K562 (cell line): ENCODE results near the gene C1QTNF2. TPM values are rescaled to one million over a fixed set of nuclear protein-coding genes. Genes with fewer than 3 reads are reported as not detected.

Experiments used
- ATAC-seq: fragments of 200-7000 bp; cut with Tn5 transposase; 3 replicates; pipeline ENCODE4 v1.9.1; 2020; ENCODE audit warnings: moderate library complexity
- BruUV-seq: library from RNA; stranded (reverse); fragments of 400-500 nt; replicated peaks from 2 replicates; lab custom pipeline; 2021; lab: Mats Ljungman, UMichigan
- CTCF ChIA-PET: fragments of 300-600 bp; formaldehyde crosslinking; extraction: SDS; loops from one replicate; lab custom pipeline; 2021; ENCODE audit warnings: low intra/inter-chr PET ratio; lab: Yijun Ruan, JAX
- POLR2A ChIA-PET: fragments of 300-600, 350-650 bp; sonication (Branson Sonifier 250); formaldehyde crosslinking; extraction: SDS; loops from one replicate; lab custom pipeline; 2021; ENCODE audit warnings: antibody characterized with exemption, inconsistent platforms; lab: Yijun Ruan, JAX
- DNase-seq, 4 experiments: peaks; one replicate each; pipeline versions ENCODE4 v3.0.0 to v3.0.0-alpha.2; 2011 to 2018; ENCODE audit warnings: low spot score in 3 of 4, mixed read lengths in 3 of 4; ENCODE audit errors: extremely low read depth in 1 of 4
- FAIRE-seq: peaks from 2 replicates; lab custom pipeline; 2011; peaks lifted over from hg19 to GRCh38; lab: Jason Lieb, UNC
- H2AFZ ChIP-seq: 2 replicates; pipeline ENCODE4 v1.6.0; 2011; ENCODE audit warnings: low read depth, low read length, control low read depth, inconsistent platforms
- H3K27ac ChIP-seq: fragments of 200-600 bp; 3 replicates; pipeline ENCODE4 v1.8.0; 2011; ENCODE audit warnings: low read depth, mild to moderate bottlenecking, control low read depth, inconsistent platforms, low read length, moderate library complexity, mixed read lengths; ENCODE audit errors: extremely low read depth
- H3K27me3 ChIP-seq, 2 experiments: fragments of 300-600 bp in 1 of 2; 2 replicates in 1 of 2; 3 replicates in 1 of 2; pipeline versions ENCODE4 v1.6.0 to v1.8.0; 2011; ENCODE audit warnings: inconsistent platforms in 2 of 2, low read length in 2 of 2, mild to moderate bottlenecking in 1 of 2, mixed read lengths in 1 of 2, moderate library complexity in 1 of 2; ENCODE audit not compliant: control insufficient read depth in 2 of 2, insufficient read depth in 2 of 2
- H3K36me3 ChIP-seq: fragments of 300-600 bp; 3 replicates; pipeline ENCODE4 v1.8.0; 2011; ENCODE audit warnings: mild to moderate bottlenecking, low read length, inconsistent platforms; ENCODE audit not compliant: control insufficient read depth, insufficient read depth
- H3K4me1 ChIP-seq, 2 experiments: fragments of 200-600 bp in 1 of 2; replicated peaks in 1 of 2; 2 replicates in 1 of 2; 3 replicates in 1 of 2; pipeline versions ENCODE4 v1.5.1 to v1.8.0; 2011; ENCODE audit warnings: inconsistent platforms in 2 of 2, low read length in 2 of 2, mild to moderate bottlenecking in 1 of 2, mixed read lengths in 1 of 2, moderate library complexity in 1 of 2; ENCODE audit not compliant: control insufficient read depth in 2 of 2, insufficient read depth in 2 of 2
- H3K4me2 ChIP-seq: 2 replicates; pipeline ENCODE4 v1.6.1; 2011; ENCODE audit warnings: low read length, control low read depth, inconsistent platforms, mixed read lengths; ENCODE audit not compliant: insufficient read depth
- H3K4me3 ChIP-seq: fragments of 200-600 bp; sonication (generic), shearing (Covaris generic); 2 replicates; pipeline ENCODE4 v1.5.1; 2016; ENCODE audit warnings: control low read depth, inconsistent platforms
- H3K79me2 ChIP-seq: fragments of 200-600 bp; 3 replicates; pipeline ENCODE4 v1.8.0; 2011; ENCODE audit warnings: low read length, inconsistent platforms; ENCODE audit not compliant: control insufficient read depth, insufficient read depth
- H3K9ac ChIP-seq, 2 experiments: 2 replicates each; pipeline versions ENCODE4 v1.6.0 to v1.6.1; 2011; ENCODE audit warnings: low read depth in 2 of 2, low read length in 2 of 2, control low read depth in 1 of 2, inconsistent platforms in 1 of 2, mild to moderate bottlenecking in 1 of 2, mixed read lengths in 1 of 2; ENCODE audit not compliant: insufficient read depth in 1 of 2
- H3K9me1 ChIP-seq: one replicate; pipeline ENCODE4 v1.6.0; 2011; ENCODE audit warnings: inconsistent platforms, mild to moderate bottlenecking, low read length, moderate library complexity; ENCODE audit not compliant: control insufficient read depth, insufficient read depth
- H3K9me3 ChIP-seq: replicated peaks from 2 replicates; pipeline ENCODE4 v1.5.1; 2011; ENCODE audit warnings: low read depth, low read length, inconsistent platforms; ENCODE audit not compliant: control insufficient read depth, insufficient read depth
- H4K20me1 ChIP-seq: replicated peaks from 2 replicates; pipeline ENCODE4 v1.6.1; 2011; ENCODE audit warnings: low read length, inconsistent platforms, mixed read lengths; ENCODE audit not compliant: control insufficient read depth, insufficient read depth
- IFI16 ChIP-seq: fragments of 250-450 bp; sonication (Bioruptor Pico); IDR thresholded peaks from 2 replicates; pipeline ENCODE4 v2.1.2; 2022; ENCODE audit warnings: mild to moderate bottlenecking, inconsistent platforms
- TAF15 ChIP-seq: fragments of 200-400 bp; formaldehyde crosslinking; IDR thresholded peaks from 2 replicates; pipeline ENCODE4 v1.6.1; 2017; ENCODE audit warnings: mild to moderate bottlenecking, low read depth, low read length, moderate library complexity
- ZNF324 ChIP-seq: fragments of 250-450 bp; sonication (Bioruptor Pico); IDR thresholded peaks from 2 replicates; pipeline ENCODE4 v1.4.0; 2020; ENCODE audit warnings: mild to moderate bottlenecking
- WGBS: fragments of 100-300 bp; shearing (Covaris generic); methylation state at CpG from one replicate; pipeline ENCODE4 v1.1.6; 2016; ENCODE audit warnings: low coverage, mixed read lengths; ENCODE audit not compliant: insufficient coverage; ENCODE audit errors: missing lambda C conversion rate; 5-methylcytosine and 5-hydroxymethylcytosine counted together
- in situ Hi-C: fragments of 300-500 bp; cut with MboI; formaldehyde crosslinking; loops from 4 replicates; pipeline ENCODE4 v1.15.0; 2018; ENCODE audit warnings: inconsistent platforms, mixed read lengths
- intact Hi-C: fragments of 100-400 bp; cut with micrococcal nuclease; formaldehyde crosslinking; loops from 2 replicates; pipeline ENCODE4 v1.14.2; 2022
- polyA plus RNA-seq, 8 experiments: library from polyadenylated mRNA; depleted of rRNA in 4 of 8; stranded (reverse) in 5 of 8; unstranded in 3 of 8; fragments of >200 nt; fragmentation: Nextera tagmentation in 2 of 8; fragmentation: Illumina TruSeq in 1 of 8; extraction: Ambion mirVana in 2 of 8; extraction: Trizol in 1 of 8; gene quantifications; 2 replicates each; pipeline versions ENCODE4 v1.2.1 to v1.2.3, GENCODE V29; 2011 to 2014; ENCODE audit warnings: inconsistent platforms in 1 of 8, missing spikeins in 1 of 8
- total RNA-seq, 7 experiments: library from RNA; depleted of rRNA in 6 of 7; stranded (reverse); fragments of >200 nt in 6 of 7; fragmentation: Illumina TruSeq in 2 of 7; extraction: Trizol in 2 of 7; gene quantifications; 2 replicates each; pipeline versions ENCODE4 v1.2.1 to v1.2.3, GENCODE V29; 2011 to 2021; ENCODE audit warnings: low replicate concordance in 1 of 7
- TF ChIP-seq, protein P1 (sequence below): fragments of 250-450 bp; sonication (Bioruptor Pico); IDR thresholded peaks from 2 replicates; pipeline ENCODE4 v1.8.0; 2022; ENCODE audit warnings: moderate library complexity, mild to moderate bottlenecking, inconsistent platforms
- TF ChIP-seq, protein P2 (sequence below): fragments of 150-350 bp; IDR thresholded peaks from 2 replicates; pipeline ENCODE4 v1.6.1; 2014; ENCODE audit warnings: low read depth, mild to moderate bottlenecking, low read length, borderline replicate concordance

The C1QTNF2 gene
- total and polyA plus RNA-seq, 9 of the 15 experiments (the other 6 are each of a cell fraction or from before 2014, with no cell fraction given): not detected

DNA sequence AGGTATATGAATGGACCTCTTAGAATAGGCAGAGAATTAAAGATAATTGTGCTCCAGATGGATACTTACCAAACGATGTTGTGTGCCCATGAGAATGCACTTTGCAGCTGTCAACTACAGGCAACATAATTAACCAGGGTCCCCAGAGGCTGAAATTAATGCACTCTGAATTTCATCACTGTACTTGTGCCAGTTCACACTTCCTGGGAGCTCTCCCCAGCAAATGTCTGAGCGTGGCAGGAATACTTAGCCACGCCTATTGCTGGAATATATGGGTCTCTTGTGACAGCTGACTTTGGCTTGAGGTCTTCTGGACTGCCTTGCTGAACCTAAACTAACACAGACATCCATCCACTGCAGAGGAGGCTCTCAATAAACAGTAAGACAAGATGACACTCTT lies 11.9 kb upstream of the C1QTNF2 start:
- CTCF ChIA-PET: no interaction called here
- Histone ChIP-seq H3K9me3 (no peaks in the 10 kb centered on the region; the same call in 1 of the 2 replicates), H3K27ac (no peak overlapping the region), H3K9ac (no peak overlapping the region), H3K4me1 (0 out of 5 replicates have a peak, but pooled peaks cover 0 to 5% of the 10 kb centered on the region in 2 experiments), H3K36me3 (no peaks in the 10 kb centered on the region), H2AFZ (no peak overlapping the region), H3K4me3 (no peak overlapping the region), H4K20me1 (no peaks in the 10 kb centered on the region), H3K9me1 (peaks cover 3% of the 10 kb centered on the region), H3K27me3 (no peaks in the 10 kb centered on the region; a peak in 1 of 5 replicates), H3K4me2 (no peak overlapping the region), H3K79me2 (no peaks in the 10 kb centered on the region)
- TF ChIP-seq ZNF324 (no peak), IFI16 (CRISPR knock-in tag) (no peak), TAF15 (no peak)
- TF ChIP-seq, protein P1, sequence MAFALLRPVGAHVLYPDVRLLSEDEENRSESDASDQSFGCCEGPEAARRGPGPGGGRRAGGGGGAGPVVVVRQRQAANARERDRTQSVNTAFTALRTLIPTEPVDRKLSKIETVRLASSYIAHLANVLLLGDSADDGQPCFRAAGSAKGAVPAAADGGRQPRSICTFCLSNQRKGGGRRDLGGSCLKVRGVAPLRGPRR (CRISPR knock-in tag): no peak
- TF ChIP-seq, protein P2, sequence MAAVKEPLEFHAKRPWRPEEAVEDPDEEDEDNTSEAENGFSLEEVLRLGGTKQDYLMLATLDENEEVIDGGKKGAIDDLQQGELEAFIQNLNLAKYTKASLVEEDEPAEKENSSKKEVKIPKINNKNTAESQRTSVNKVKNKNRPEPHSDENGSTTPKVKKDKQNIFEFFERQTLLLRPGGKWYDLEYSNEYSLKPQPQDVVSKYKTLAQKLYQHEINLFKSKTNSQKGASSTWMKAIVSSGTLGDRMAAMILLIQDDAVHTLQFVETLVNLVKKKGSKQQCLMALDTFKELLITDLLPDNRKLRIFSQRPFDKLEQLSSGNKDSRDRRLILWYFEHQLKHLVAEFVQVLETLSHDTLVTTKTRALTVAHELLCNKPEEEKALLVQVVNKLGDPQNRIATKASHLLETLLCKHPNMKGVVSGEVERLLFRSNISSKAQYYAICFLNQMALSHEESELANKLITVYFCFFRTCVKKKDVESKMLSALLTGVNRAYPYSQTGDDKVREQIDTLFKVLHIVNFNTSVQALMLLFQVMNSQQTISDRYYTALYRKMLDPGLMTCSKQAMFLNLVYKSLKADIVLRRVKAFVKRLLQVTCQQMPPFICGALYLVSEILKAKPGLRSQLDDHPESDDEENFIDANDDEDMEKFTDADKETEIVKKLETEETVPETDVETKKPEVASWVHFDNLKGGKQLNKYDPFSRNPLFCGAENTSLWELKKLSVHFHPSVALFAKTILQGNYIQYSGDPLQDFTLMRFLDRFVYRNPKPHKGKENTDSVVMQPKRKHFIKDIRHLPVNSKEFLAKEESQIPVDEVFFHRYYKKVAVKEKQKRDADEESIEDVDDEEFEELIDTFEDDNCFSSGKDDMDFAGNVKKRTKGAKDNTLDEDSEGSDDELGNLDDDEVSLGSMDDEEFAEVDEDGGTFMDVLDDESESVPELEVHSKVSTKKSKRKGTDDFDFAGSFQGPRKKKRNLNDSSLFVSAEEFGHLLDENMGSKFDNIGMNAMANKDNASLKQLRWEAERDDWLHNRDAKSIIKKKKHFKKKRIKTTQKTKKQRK: no peak
- intact Hi-C loops (no loop called here), in situ Hi-C loops (no loop called here)
- WGBS: 3% methylated on average over 3 of the region's 3 CpGs
- ATAC-seq (no peak), DNase-seq (no peak), FAIRE-seq (no peak)
- BruUV-seq: no TSS peak
- POLR2A ChIA-PET: no interaction called here
